Body of pancreas (tissue), 4 donors: Measurements from ENCODE around the gene UNC80. TPM values are rescaled to one million over a fixed set of nuclear protein-coding genes. Genes with fewer than 3 reads are reported as not detected.

Experiments used
- ATAC-seq: fragments of 150-250 bp; one replicate; pipeline ENCODE4 v1.9.1; 2016
- DNase-seq, 4 donors: peaks; one replicate each; pipeline ENCODE4 v3.0.0-alpha.2; 2019
- H3K27ac ChIP-seq, 4 donors: fragments of 200-600 bp; sonication (generic); 1 replicate in 3 of 4; 2 replicates in 1 of 4; pipeline versions ENCODE4 v1.5.1 to v1.6.1; 2016 to 2019; ENCODE audit warnings: mild to moderate bottlenecking in 1 of 4, mixed read lengths in 1 of 4, moderate library complexity in 1 of 4
- H3K27me3 ChIP-seq, 2 donors: fragments of 200-600 bp; sonication (generic); one replicate each; pipeline ENCODE4 v1.6.0; 2016; ENCODE audit warnings: mild to moderate bottlenecking in 1 of 2
- H3K36me3 ChIP-seq, 2 donors: fragments of 200-600 bp; sonication (generic); replicated peaks in 1 of 2; 2 replicates each; pipeline ENCODE4 v1.5.1; 2016; ENCODE audit warnings: low read depth in 2 of 2; ENCODE audit not compliant: insufficient read depth in 1 of 2
- H3K4me1 ChIP-seq: fragments of 200-600 bp; sonication (generic); one replicate; pipeline ENCODE4 v1.6.0; 2016
- H3K4me3 ChIP-seq, 2 donors: fragments of 200-600 bp; sonication (generic); 1 replicate in 1 of 2; 2 replicates in 1 of 2; pipeline ENCODE4 v1.5.1; 2016 to 2019
- H3K9me3 ChIP-seq, 3 donors: fragments of 200-600 bp; sonication (generic); 1 replicate in 2 of 3; 2 replicates in 1 of 3; pipeline ENCODE4 v1.5.1; 2016
- POLR2A ChIP-seq, 3 donors: fragments of 450-650 bp; IDR thresholded peaks; one replicate each; pipeline ENCODE4 v1.6.1; 2016; ENCODE audit warnings: antibody characterized with exemption in 3 of 3, mild to moderate bottlenecking in 2 of 3
- WGBS, 2 donors: methylation state at CpG; one replicate each; pipeline ENCODE4 v1.1.5; 2017; 5-methylcytosine and 5-hydroxymethylcytosine counted together
- intact Hi-C: fragments of 100-400 bp; cut with DNase I; formaldehyde crosslinking; loops from one replicate; pipeline ENCODE4 v1.15.1; 2023
- total RNA-seq, 2 donors: library from RNA; depleted of rRNA; stranded (reverse); fragments of >200 nt; gene quantifications; one replicate each; pipeline ENCODE4 v1.1.0, GENCODE V29; 2016
- TF ChIP-seq, protein P1 (sequence below), 7 experiments: fragments of 450-650 bp in 4 of 7; fragments of 200-600 bp in 3 of 7; sonication (generic) in 3 of 7; IDR thresholded peaks; one replicate each; pipeline ENCODE4 v1.5.1; 2016 to 2019; ENCODE audit warnings: antibody characterized with exemption in 7 of 7

UNC80 gene
- total RNA-seq, 2 donors from 2014 or later = 1.8 to 4.0 TPM

- Histone ChIP-seq H3K4me3 (no peak overlapping the region), H3K9me3 (no peaks in the 10 kb centered on the region), H3K27ac (no peak overlapping the region), H3K27me3 (no peaks in the 10 kb centered on the region), H3K4me1 (no peaks in the 10 kb centered on the region), H3K36me3 (no peaks in the 10 kb centered on the region)
- 82 to 88% methylated on average over 4 of the region's 4 CpGs for WGBS, 2 donors
- intact Hi-C loops = no loop called here
- DNase-seq (no peak), ATAC-seq (no peak)
- TF ChIP-seq POLR2A (IDR thresholded peaks at IDR 0.05) = no peak
- TF ChIP-seq, protein P1, sequence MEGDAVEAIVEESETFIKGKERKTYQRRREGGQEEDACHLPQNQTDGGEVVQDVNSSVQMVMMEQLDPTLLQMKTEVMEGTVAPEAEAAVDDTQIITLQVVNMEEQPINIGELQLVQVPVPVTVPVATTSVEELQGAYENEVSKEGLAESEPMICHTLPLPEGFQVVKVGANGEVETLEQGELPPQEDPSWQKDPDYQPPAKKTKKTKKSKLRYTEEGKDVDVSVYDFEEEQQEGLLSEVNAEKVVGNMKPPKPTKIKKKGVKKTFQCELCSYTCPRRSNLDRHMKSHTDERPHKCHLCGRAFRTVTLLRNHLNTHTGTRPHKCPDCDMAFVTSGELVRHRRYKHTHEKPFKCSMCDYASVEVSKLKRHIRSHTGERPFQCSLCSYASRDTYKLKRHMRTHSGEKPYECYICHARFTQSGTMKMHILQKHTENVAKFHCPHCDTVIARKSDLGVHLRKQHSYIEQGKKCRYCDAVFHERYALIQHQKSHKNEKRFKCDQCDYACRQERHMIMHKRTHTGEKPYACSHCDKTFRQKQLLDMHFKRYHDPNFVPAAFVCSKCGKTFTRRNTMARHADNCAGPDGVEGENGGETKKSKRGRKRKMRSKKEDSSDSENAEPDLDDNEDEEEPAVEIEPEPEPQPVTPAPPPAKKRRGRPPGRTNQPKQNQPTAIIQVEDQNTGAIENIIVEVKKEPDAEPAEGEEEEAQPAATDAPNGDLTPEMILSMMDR (IDR thresholded peaks at IDR 0.05) = no peak
These were observed 107.1 kb downstream of the UNC80 start for GRCh38 chr2:209878701-209879100.

DNA sequence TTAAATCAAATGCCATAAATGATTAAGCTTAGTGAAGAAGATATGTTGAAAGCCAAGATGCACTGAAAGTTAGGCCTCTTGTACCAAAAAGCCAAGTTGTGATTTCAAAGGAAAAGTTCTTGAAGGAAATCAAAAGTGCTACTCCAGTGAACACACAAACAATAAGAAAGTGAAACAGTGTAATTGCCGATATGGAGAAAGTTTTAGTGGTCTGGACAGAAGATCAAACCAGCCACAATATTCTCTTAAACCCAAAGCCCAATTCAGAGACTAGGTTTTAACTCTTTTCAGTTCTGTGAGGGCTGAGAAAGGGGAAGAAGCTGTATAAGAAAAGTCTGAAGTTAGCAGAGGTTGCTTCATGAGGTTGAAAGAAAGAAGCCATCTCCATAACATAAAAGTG, 129.0 kb downstream of the UNC80 start:
- Histone ChIP-seq H3K4me3 (no peak overlapping the region), H3K36me3 (no peaks in the 10 kb centered on the region), H3K27ac (no peak overlapping the region), H3K4me1 (no peaks in the 10 kb centered on the region), H3K9me3 (no peaks in the 10 kb centered on the region), H3K27me3 (no peaks in the 10 kb centered on the region)
- no peak for ATAC-seq
- intact Hi-C loops = no loop called here
- TF ChIP-seq, protein P1 (IDR thresholded peaks at IDR 0.05) = no peak
- no peak for TF ChIP-seq POLR2A (IDR thresholded peaks at IDR 0.05)
- DNase-seq = no peak
- WGBS, 2 donors = 71 to 76% methylated on average over 1 of the region's 1 CpG

DNA sequence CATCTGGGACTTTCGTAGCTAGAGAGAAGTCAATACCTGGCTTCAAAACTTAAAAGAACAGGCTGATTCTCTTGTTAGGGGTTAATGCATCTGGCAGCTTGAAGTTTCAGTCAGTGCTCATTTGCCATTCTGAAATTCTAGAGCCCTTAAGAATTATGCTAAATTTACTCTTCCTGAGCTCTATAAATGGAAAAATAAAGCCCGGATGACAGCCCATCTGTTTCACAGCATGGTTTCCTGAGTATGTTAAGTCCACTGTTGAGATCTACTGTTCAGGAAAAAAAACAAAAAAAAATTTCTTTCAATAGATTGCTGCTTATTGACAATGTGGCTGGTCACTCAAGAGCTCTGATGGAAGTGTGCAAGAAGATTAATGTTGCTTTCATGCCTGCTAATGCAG, 129.5 kb downstream of the UNC80 start:
- H3K4me1 ChIP-seq = no peaks in the 10 kb centered on the region
- H3K36me3 ChIP-seq = no peaks in the 10 kb centered on the region
- WGBS, 2 donors = 73 to 75% methylated on average over 2 of the region's 2 CpGs
- no peak overlapping the region for H3K27ac ChIP-seq
- DNase-seq (no peak), ATAC-seq (no peak)
- TF ChIP-seq POLR2A (IDR thresholded peaks at IDR 0.05) = no peak
- intact Hi-C loops = no loop called here
- no peaks in the 10 kb centered on the region for H3K27me3 ChIP-seq
- no peaks in the 10 kb centered on the region for H3K9me3 ChIP-seq
- H3K4me3 ChIP-seq = no peak overlapping the region

DNA sequence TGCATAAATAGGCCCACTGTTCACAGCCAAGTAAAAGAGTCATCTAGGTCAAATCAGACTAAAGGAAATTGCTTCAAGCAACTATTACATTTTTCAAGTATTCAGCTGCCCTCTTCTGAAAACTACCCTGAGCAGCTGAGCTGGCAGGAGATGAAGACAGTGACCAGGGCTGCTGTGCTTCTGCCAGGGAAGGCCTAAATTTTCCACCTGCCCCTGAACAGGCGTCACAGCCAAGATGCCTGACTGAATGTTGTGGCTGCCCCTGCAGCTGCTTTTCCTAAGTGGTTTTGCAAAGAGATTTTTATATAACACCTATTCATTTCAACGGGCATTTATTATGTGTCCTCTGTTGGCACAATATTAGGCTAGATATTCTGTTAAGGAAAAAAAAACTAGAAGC, 134.1 kb downstream of the UNC80 start:
- DNase-seq = no peak
- H3K4me3 ChIP-seq = no peak overlapping the region
- H3K27me3 ChIP-seq = no peaks in the 10 kb centered on the region
- intact Hi-C loops = no loop called here
- TF ChIP-seq, protein P1 (IDR thresholded peaks at IDR 0.05) = no peak
- no peak for TF ChIP-seq POLR2A (IDR thresholded peaks at IDR 0.05)
- no peaks in the 10 kb centered on the region for H3K4me1 ChIP-seq
- no peak overlapping the region for H3K27ac ChIP-seq
- ATAC-seq = no peak
- no peaks in the 10 kb centered on the region for H3K36me3 ChIP-seq
- 78 to 87% methylated on average over 2 of the region's 2 CpGs for WGBS, 2 donors
- no peaks in the 10 kb centered on the region for H3K9me3 ChIP-seq

GRCh38 chr2:209907746-209908145, 136.1 kb downstream of the UNC80 start:
- Histone ChIP-seq H3K36me3 (no peaks in the 10 kb centered on the region), H3K4me1 (no peaks in the 10 kb centered on the region), H3K27ac (no peak overlapping the region), H3K4me3 (no peak overlapping the region), H3K9me3 (no peaks in the 10 kb centered on the region), H3K27me3 (no peaks in the 10 kb centered on the region)
- DNase-seq (no peak), ATAC-seq (no peak)
- intact Hi-C loops = no loop called here
- TF ChIP-seq POLR2A (IDR thresholded peaks at IDR 0.05) = no peak
- TF ChIP-seq, protein P1 (IDR thresholded peaks at IDR 0.05) = no peak
